Measurements from ENCODE around the gene MPP3. TPM values are rescaled to one million over a fixed set of nuclear protein-coding genes. Genes with fewer than 3 reads are reported as not detected.

MPP3 gene
- total and polyA plus RNA-seq, 2 of the 4 experiments (the other 2 are of a cell fraction): 5.7 to 11.9 TPM

DNA sequence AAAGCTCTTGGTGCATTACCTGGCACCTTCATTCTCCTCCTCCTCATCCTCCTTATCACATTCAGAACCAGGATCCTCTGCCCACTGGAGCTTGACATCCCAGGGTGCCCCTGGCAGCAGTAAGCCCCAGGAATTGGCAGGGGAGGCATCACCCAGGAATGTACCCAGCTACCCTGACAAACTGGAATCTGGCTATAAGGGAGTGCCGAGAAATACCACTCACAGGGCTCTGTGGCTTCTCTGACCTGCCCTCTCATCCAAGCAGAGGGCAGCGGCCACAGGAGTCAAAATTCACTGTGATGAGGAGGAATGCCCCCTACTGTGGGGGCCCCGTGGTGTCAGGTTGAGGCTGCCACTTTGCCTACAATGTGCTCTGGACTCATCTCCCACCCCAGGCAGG, 19.6 kb downstream of the MPP3 start:
- ChIA-PET CTCF (no interaction called here), POLR2A (ENCODE audit: unreplicated experiment) (no interaction called here)
- H3K18ac ChIP-seq (ENCODE audit: low read depth, low read length): no peak overlapping the region
- H2BK20ac ChIP-seq (ENCODE audit: low read depth, low read length): no peak overlapping the region
- H3K9me1 ChIP-seq (ENCODE audit: insufficient read depth, low read length): peaks cover 11% of the 10 kb centered on the region; the same call in 1 of the 2 replicates
- H3K9me3 ChIP-seq (ENCODE audit: control insufficient read depth, insufficient read depth, low read length): no peaks in the 10 kb centered on the region
- no peak overlapping the region for H3K14ac ChIP-seq (replicated peaks; ENCODE audit: low read depth, low read length)
- in situ Hi-C loops (cut with MboI; ENCODE audit: low sequenced_read_pairs): no loop called here
- no peak overlapping the region for H3K4me2 ChIP-seq (ENCODE audit: low read depth, low read length)
- H4K20me1 ChIP-seq (ENCODE audit: insufficient read depth, low read length): no peaks in the 10 kb centered on the region
- dilution Hi-C loops (cut with HindIII; ENCODE audit: low sequenced_read_pairs, unreplicated experiment): no loop called here
- H4K91ac ChIP-seq (ENCODE audit: insufficient read depth, low read depth, low read length): no peak overlapping the region
- intact Hi-C loops (cut with micrococcal nuclease): no loop called here
- H4K5ac ChIP-seq (ENCODE audit: low read depth, low read length): no peak overlapping the region
- DNase-seq (no peak), ATAC-seq (ENCODE audit: low read depth) (no peak)
- no peak overlapping the region for H2AFZ ChIP-seq (replicated peaks; ENCODE audit: low read length, poor library complexity)
- no peak overlapping the region for H3K9ac ChIP-seq (ENCODE audit: low read depth, low read length)
- H2BK5ac ChIP-seq (ENCODE audit: low read depth, low read length, poor library complexity, severe bottlenecking): no peak overlapping the region
- peaks cover 6% of the 10 kb centered on the region for H3K4me1 ChIP-seq (ENCODE audit: control insufficient read depth, insufficient read depth, low read length)
- H3K27ac ChIP-seq (ENCODE audit: insufficient read depth, low read length): no peak overlapping the region
- H3K27me3 ChIP-seq (ENCODE audit: control insufficient read depth, insufficient read depth, low read length): no peaks in the 10 kb centered on the region
- TF ChIP-seq RCOR1 (IDR thresholded peaks at IDR 0.05; ENCODE audit: insufficient replicate concordance, low read length): no peak
- no peak for TF ChIP-seq CHD1 (IDR thresholded peaks at IDR 0.05; ENCODE audit: low read depth, low read length)
- TF ChIP-seq MAFK (IDR thresholded peaks at IDR 0.05; ENCODE audit: low read depth, low read length): no peak
- no peak overlapping the region for H3K56ac ChIP-seq (ENCODE audit: extremely low read depth, insufficient read depth, low read length)
- BruUV-seq (replicated peaks): no TSS peak
- no peak overlapping the region for H4K8ac ChIP-seq (ENCODE audit: low read depth in 2 of 2, low read length in 2 of 2)
- no peak overlapping the region for H3K4me3 ChIP-seq (ENCODE audit: insufficient read depth, low read depth, low read length)
- H2BK120ac ChIP-seq (ENCODE audit: low read depth, low read length): no peak overlapping the region
- WGBS, 2 experiments (ENCODE audit: extremely low coverage in 2 of 2, insufficient read length in 1 of 2): no CpG with 5 or more reads among the region's 3 CpGs
- H2BK15ac ChIP-seq (ENCODE audit: low read depth, low read length): no peak overlapping the region
- no peak overlapping the region for H3K4ac ChIP-seq (ENCODE audit: low read depth, low read length)
- H3K36me3 ChIP-seq (ENCODE audit: control insufficient read depth, insufficient read depth, low read length): peaks cover 23% of the 10 kb centered on the region
- no peak overlapping the region for H3K23ac ChIP-seq (ENCODE audit: low read depth, low read length)
- peaks cover 3 to 8% of the 10 kb centered on the region in 2 experiments; a peak in 2 of 4 replicates for H3K79me1 ChIP-seq (ENCODE audit: low read depth in 1 of 2, low read length in 2 of 2)
- H2AK5ac ChIP-seq (ENCODE audit: low read depth, low read length): no peak overlapping the region
- no peak overlapping the region for H2AK9ac ChIP-seq (replicated peaks; ENCODE audit: low read depth, low read length, poor library complexity)
